ENCODE data around the gene PPP6R2. TPM values are rescaled to one million over a fixed set of nuclear protein-coding genes. Genes with fewer than 3 reads are reported as not detected.
A peak's percentile ranks its signal among the peaks of the same experiment; 100 is the strongest.

The PPP6R2 gene
- total RNA-seq, 1 experiment from 2014 or later: 42.6 TPM

DNA sequence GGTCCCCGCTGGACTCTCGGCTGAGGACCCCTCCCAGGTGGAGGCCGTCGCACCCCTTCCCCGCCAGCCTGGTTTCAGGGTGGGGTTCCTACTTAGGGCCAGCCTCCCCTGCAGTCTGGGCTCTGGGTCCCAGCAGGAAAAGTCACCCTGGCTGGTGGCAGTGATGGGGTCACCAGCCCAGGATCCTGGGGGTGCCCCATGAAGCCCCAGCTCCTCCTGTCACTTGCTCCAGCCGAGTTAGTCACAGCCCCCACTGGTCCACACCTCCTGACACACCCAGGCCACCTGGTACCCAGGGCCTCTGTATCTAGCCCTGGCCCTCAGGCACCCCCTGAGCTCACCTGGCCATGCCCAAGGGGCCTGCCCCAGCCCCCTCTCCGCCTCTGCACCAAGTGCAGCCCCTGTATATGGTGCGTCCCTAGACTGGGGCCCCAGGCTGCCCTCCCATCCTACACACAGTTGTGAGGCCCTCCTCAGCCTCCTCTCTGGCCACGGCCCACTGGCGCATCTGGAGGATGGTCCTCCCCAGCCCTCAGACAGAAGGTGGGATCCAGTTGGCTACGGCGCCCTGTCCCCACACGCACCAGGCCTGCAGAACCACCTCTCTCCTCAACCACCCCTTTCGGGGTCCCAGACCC is 42.4 kb upstream of the PPP6R2 start:
- WGBS (ENCODE audit: extremely low coverage, insufficient read length, low lambda C conversion rate): no CpG with 5 or more reads among the region's 14 CpGs
- Histone ChIP-seq H3K4ac (ENCODE audit: low read depth, low read length) (no peak overlapping the region), H3K23me2 (ENCODE audit: insufficient read length, low read depth, low read length, poor library complexity, severe bottlenecking) (peaks cover 6% of the 10 kb centered on the region), H4K20me1 (ENCODE audit: control insufficient read depth, insufficient read depth, insufficient read length) (no peaks in the 10 kb centered on the region), H2AFZ (ENCODE audit: low read length) (no peak overlapping the region), H3K27ac (ENCODE audit: insufficient read length, low read depth, low read length) (no peak overlapping the region), H4K5ac (ENCODE audit: insufficient read length, low read depth, low read length) (no peak overlapping the region), H4K91ac (ENCODE audit: insufficient read length, low read depth, low read length) (no peak overlapping the region), H3K27me3 (ENCODE audit: insufficient read depth, low read length) (no peaks in the 10 kb centered on the region), H3K9me3 (ENCODE audit: control insufficient read depth, low read depth, low read length) (no peaks in the 10 kb centered on the region), H3K14ac (ENCODE audit: insufficient read depth, low read length) (no peak overlapping the region), H2BK15ac (ENCODE audit: low read depth, low read length) (no peak overlapping the region), H3K4me2 (ENCODE audit: insufficient read depth, insufficient read length, low read length) (no peak overlapping the region), H2BK12ac (ENCODE audit: insufficient read length, low read depth, low read length) (no peak overlapping the region), H3K79me2 (ENCODE audit: insufficient read depth, low read length) (no peaks in the 10 kb centered on the region), H3K23ac (ENCODE audit: insufficient read length, low read depth, low read length) (no peak overlapping the region), H3K9ac (ENCODE audit: extremely low read depth, insufficient read length, low read length) (no peak overlapping the region), H3K4me1 (ENCODE audit: insufficient read depth, low read length) (no peaks in the 10 kb centered on the region), H3K56ac (ENCODE audit: insufficient read length, low read depth, low read length) (no peak overlapping the region), H2BK5ac (ENCODE audit: insufficient read length, low read length) (no peak overlapping the region), H2BK120ac (ENCODE audit: low read depth, low read length, poor library complexity, severe bottlenecking) (no peak overlapping the region), H3K79me1 (ENCODE audit: insufficient read depth, low read depth, low read length, poor library complexity, severe bottlenecking) (no peaks in the 10 kb centered on the region), H3K18ac (ENCODE audit: insufficient read length, low read depth, low read length) (no peak overlapping the region), H4K8ac (replicated peaks; ENCODE audit: insufficient read length, low read depth, low read length) (no peak overlapping the region), H3T11ph (ENCODE audit: low read length) (no peak overlapping the region), H2BK20ac (ENCODE audit: low read depth, low read length, poor library complexity, severe bottlenecking) (no peak overlapping the region), H2AK5ac (ENCODE audit: insufficient read length, low read length) (no peak overlapping the region)
- Mint-ChIP-seq H3K4me1 (peaks cover 13 to 32% of the 10 kb centered on the region in 2 experiments), H3K36me3 (ENCODE audit: insufficient read depth in 1 of 3, low read depth in 3 of 3) (no peaks in the 10 kb centered on the region), H3K9me3 (no peaks in the 10 kb centered on the region), H3K27me3 (ENCODE audit: low read depth) (peaks cover 1% of the 10 kb centered on the region; the same call in 1 of the 2 replicates), H3K4me3 (peak overlapping the region in 1 of 2 experiments; percentile 51; a peak in 1 of 5 replicates), H3K27ac (no peak overlapping the region)
- TF ChIP-seq, protein P1, sequence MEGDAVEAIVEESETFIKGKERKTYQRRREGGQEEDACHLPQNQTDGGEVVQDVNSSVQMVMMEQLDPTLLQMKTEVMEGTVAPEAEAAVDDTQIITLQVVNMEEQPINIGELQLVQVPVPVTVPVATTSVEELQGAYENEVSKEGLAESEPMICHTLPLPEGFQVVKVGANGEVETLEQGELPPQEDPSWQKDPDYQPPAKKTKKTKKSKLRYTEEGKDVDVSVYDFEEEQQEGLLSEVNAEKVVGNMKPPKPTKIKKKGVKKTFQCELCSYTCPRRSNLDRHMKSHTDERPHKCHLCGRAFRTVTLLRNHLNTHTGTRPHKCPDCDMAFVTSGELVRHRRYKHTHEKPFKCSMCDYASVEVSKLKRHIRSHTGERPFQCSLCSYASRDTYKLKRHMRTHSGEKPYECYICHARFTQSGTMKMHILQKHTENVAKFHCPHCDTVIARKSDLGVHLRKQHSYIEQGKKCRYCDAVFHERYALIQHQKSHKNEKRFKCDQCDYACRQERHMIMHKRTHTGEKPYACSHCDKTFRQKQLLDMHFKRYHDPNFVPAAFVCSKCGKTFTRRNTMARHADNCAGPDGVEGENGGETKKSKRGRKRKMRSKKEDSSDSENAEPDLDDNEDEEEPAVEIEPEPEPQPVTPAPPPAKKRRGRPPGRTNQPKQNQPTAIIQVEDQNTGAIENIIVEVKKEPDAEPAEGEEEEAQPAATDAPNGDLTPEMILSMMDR (conservative IDR thresholded peaks at IDR 0.05): no peak
- DNase-seq: no peak

All from H9 (cell line).